AG04449 (cell line): ENCODE measurements around the gene CPE.

ENCODE experiments used
- CTCF ChIA-PET: fragments of 350-600 bp; formaldehyde crosslinking; extraction: SDS; loops from one replicate; lab custom pipeline; 2021; ENCODE audit warnings: antibody characterized with exemption; lab: Yijun Ruan, JAX
- POLR2A ChIA-PET: fragments of 400-600, 350-600 bp; formaldehyde crosslinking; extraction: SDS; loops from one replicate; lab custom pipeline; 2020; ENCODE audit warnings: antibody characterized with exemption, inconsistent platforms; lab: Yijun Ruan, JAX
- DNase-seq: peaks from one replicate; pipeline ENCODE4 v3.0.0-alpha.2; 2010; ENCODE audit warnings: low read depth, low spot score
- H3K4me3 ChIP-seq: 2 replicates; pipeline ENCODE4 v1.5.1; 2011; ENCODE audit warnings: low read depth, mild to moderate bottlenecking, control low read depth, low read length
- CTCF ChIP-seq: IDR thresholded peaks from one replicate; pipeline ENCODE4 v1.5.1; 2011; ENCODE audit warnings: mild to moderate bottlenecking, moderate library complexity, low read length, control low read depth, inconsistent platforms; ENCODE audit not compliant: insufficient read depth; ENCODE audit errors: missing control alignments

CPE gene

GRCh38 chr4:165361810-165362209 lies 17.0 kb upstream of the CPE start:
- POLR2A ChIA-PET = no interaction called here
- no peak for TF ChIP-seq CTCF
- CTCF ChIA-PET = no interaction called here
- H3K4me3 ChIP-seq = no peak overlapping the region
- DNase-seq = no peak

- CTCF ChIA-PET = no interaction called here
- no peak for TF ChIP-seq CTCF
- no peak for DNase-seq
- no peak overlapping the region for H3K4me3 ChIP-seq
- POLR2A ChIA-PET = no interaction called here
These were observed 14.2 kb upstream of the CPE start for GRCh38 chr4:165364452-165365080.

DNA sequence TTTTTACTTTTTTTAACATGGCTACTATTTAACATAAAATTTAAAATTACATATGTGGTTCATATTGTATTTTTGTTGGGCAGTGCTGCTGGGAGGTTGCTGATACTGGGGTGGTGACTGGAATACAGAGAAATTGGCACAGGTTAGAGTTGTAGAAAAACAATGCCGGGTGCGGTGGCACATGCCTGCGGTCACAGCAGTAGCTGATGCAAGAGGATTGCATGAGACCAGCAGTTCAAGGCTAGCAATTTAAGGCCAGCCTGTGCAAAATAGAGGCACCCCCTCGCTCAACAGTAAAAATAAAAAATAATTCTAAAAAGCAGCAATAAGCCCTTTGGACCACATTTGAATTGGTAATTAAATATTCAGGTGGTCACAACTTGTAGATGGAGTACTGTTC lies 11.8 kb upstream of the CPE start:
- CTCF ChIA-PET = no interaction called here
- no peak for TF ChIP-seq CTCF
- no peak for DNase-seq

DNA sequence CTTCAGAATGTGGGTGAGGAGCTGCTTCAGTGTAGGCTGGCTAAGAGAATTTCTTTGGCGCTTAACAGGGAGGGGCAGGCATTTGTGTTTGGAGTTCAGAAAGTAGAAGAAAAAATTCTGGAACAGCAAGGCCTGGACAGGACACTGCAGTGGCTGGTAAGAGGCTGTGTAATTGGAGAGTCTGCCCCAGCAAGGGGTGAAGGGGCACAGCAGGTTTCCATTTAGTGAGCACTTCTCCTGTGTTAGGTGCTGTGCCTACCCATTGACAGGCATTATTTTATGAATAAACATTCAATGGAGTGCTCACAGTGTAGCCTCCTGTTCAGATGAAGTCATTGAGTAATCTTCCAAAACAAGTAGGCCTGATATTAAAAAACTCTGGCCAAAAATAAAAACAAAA lies 10.7 kb upstream of the CPE start:
- no peak for TF ChIP-seq CTCF
- DNase-seq = no peak
- POLR2A ChIA-PET = no interaction called here

More for the DNA sequence above, 11.8 kb upstream of the CPE start:
- H3K4me3 ChIP-seq = no peak overlapping the region
- POLR2A ChIA-PET = no interaction called here

DNA sequence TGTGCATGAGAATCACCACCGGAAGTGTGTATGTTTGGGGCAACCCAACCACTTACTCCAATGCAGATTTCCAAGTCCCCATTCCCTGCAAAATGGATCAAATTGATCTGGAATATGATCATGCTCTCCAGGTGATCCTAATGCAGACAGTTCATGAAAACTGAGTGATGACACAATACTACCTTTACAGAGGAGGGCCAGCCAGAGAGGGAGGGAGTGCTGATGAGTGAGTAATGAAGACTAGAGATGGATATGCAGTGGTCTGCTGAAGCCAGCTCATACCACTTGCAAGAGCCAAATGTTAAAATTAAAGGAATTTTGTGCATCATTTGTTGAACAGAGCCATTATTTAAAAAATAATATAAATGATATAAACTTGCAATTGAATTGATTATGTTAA lies 10.2 kb upstream of the CPE start:
- TF ChIP-seq CTCF = no peak
- DNase-seq = no peak
- H3K4me3 ChIP-seq = no peak overlapping the region
- ChIA-PET CTCF (no interaction called here), POLR2A (no interaction called here)

More for the DNA sequence above, 10.7 kb upstream of the CPE start:
- no peak overlapping the region for H3K4me3 ChIP-seq
- CTCF ChIA-PET = no interaction called here

- POLR2A ChIA-PET = no interaction called here
- no peak for TF ChIP-seq CTCF
- CTCF ChIA-PET = no interaction called here
- no peak overlapping the region for H3K4me3 ChIP-seq
- DNase-seq = no peak
These were observed 9.3 kb upstream of the CPE start for GRCh38 chr4:165369522-165369921.
